Tibial artery (tissue), 4 donors: Measurements from ENCODE around the gene SLC45A1.
A peak's percentile ranks its signal among the peaks of the same experiment; 100 is the strongest.
"Not testable (repeated sequence)": the region's sequence is repeated elsewhere in the genome, so short reads cannot be mapped to it uniquely, and the experiment has no call there.

Experiments used
- DNase-seq, 2 donors: peaks; one replicate each; pipeline ENCODE4 v3.0.0-alpha.2; 2019
- H3K27ac ChIP-seq, 2 donors: fragments of 200-600 bp; sonication (generic) in 1 of 2; 1 replicate in 1 of 2; 2 replicates in 1 of 2; pipeline ENCODE4 v1.5.1; 2018 to 2019; ENCODE audit warnings: mild to moderate bottlenecking in 1 of 2
- H3K27me3 ChIP-seq, 2 donors: fragments of 200-600 bp; sonication (generic) in 1 of 2; one replicate each; pipeline versions ENCODE4 v1.5.1 to v1.6.0; 2016 to 2019
- H3K36me3 ChIP-seq, 3 donors: fragments of 200-600 bp; sonication (generic) in 2 of 3; one replicate each; pipeline ENCODE4 v1.5.1; 2016 to 2019; ENCODE audit warnings: mild to moderate bottlenecking in 2 of 3
- H3K4me1 ChIP-seq, 4 donors: fragments of 200-600 bp; sonication (generic) in 2 of 4; 1 replicate in 3 of 4; 2 replicates in 1 of 4; pipeline ENCODE4 v1.5.1; 2016 to 2019
- H3K4me3 ChIP-seq, 2 donors: fragments of 200-600 bp; sonication (generic) in 1 of 2; 1 replicate in 1 of 2; 2 replicates in 1 of 2; pipeline ENCODE4 v1.5.1; 2018 to 2019; ENCODE audit warnings: mild to moderate bottlenecking in 2 of 2
- H3K9me3 ChIP-seq, 3 donors: fragments of 200-600 bp; sonication (generic) in 1 of 3; one replicate each; pipeline ENCODE4 v1.5.1; 2016 to 2019
- CTCF ChIP-seq, 2 experiments: fragments of 200-600 bp in 1 of 2; fragments of 450-650 bp in 1 of 2; IDR thresholded peaks; one replicate each; pipeline ENCODE4 v1.5.1; 2017 to 2019; ENCODE audit warnings: antibody characterized with exemption in 2 of 2, mild to moderate bottlenecking in 1 of 2, moderate library complexity in 1 of 2
- intact Hi-C: fragments of 100-400 bp; cut with DNase I; formaldehyde crosslinking; loops from one replicate; pipeline ENCODE4 v1.15.0; 2023; ENCODE audit warnings: low total_unique reads

Gene SLC45A1

GRCh38 chr1:8317647-8318381 lies at the start of gene SLC45A1:
Gene SLC45A1 (plus strand): TSS chr1:8318114. CDS start chr1:8324330, 6,216 bp downstream.
- H3K27ac ChIP-seq, result peak within 1 kb of the TSS; percentile 50 to 74
- peak; percentile 69 to 89 for DNase-seq
- intact Hi-C loops, result loop anchor here (2.0 to 10.0 kb wide), 3 partner anchors 73 to 337 kb away; no protein-coding TSS in a partner anchor

GRCh38 chr1:8273036-8273435 lies 44.9 kb upstream of the SLC45A1 start:
- H3K9me3 ChIP-seq, result no peaks in the 10 kb centered on the region
- H3K27ac ChIP-seq, result no peak overlapping the region
- no peak for TF ChIP-seq CTCF (IDR thresholded peaks at IDR 0.05)
- H3K4me1 ChIP-seq, result peaks cover 0 to 11% (median 2%) of the 10 kb centered on the region in 4 donors
- DNase-seq, result no peak
- H3K4me3 ChIP-seq, result no peak overlapping the region
- H3K36me3 ChIP-seq, result no peaks in the 10 kb centered on the region
- intact Hi-C loops, result no loop called here
- no peaks in the 10 kb centered on the region for H3K27me3 ChIP-seq

More at GRCh38 chr1:8317647-8318381, at the start of gene SLC45A1:
- H3K9me3 ChIP-seq, result no peaks in the 10 kb centered on the region
- peak within 1 kb of the TSS; percentile 61 to 72 for H3K4me3 ChIP-seq
- no peaks in the 10 kb centered on the region for H3K27me3 ChIP-seq
- no peaks in the 10 kb centered on the region for H3K36me3 ChIP-seq
- TF ChIP-seq CTCF (IDR thresholded peaks at IDR 0.05), result no peak
- peaks cover 0 to 40% (median 22%) of the 10 kb centered on the region in 4 donors for H3K4me1 ChIP-seq

- intact Hi-C loops, result no loop called here
- no peak for DNase-seq
- no peak overlapping the region for H3K27ac ChIP-seq
- TF ChIP-seq CTCF (IDR thresholded peaks at IDR 0.05), result no peak
- H3K36me3 ChIP-seq, result no peaks in the 10 kb centered on the region
- peaks cover 0 to 5% (median under 1%) of the 10 kb centered on the region in 4 donors for H3K4me1 ChIP-seq
- H3K27me3 ChIP-seq, result no peaks in the 10 kb centered on the region
- H3K4me3 ChIP-seq, result no peak overlapping the region
- no peaks in the 10 kb centered on the region for H3K9me3 ChIP-seq
Observed at GRCh38 chr1:8274352-8274751, 43.6 kb upstream of the SLC45A1 start.

- intact Hi-C loops, result no loop called here
- Histone ChIP-seq H3K36me3 (no peaks in the 10 kb centered on the region), H3K9me3 (no peaks in the 10 kb centered on the region), H3K4me1 (no peaks in the 10 kb centered on the region), H3K27ac (no peak overlapping the region), H3K4me3 (no peak overlapping the region), H3K27me3 (no peaks in the 10 kb centered on the region)
- DNase-seq, result no peak
- TF ChIP-seq CTCF (IDR thresholded peaks at IDR 0.05), result no peak
Observed at GRCh38 chr1:8276173-8276914, 41.6 kb upstream of the SLC45A1 start.

- DNase-seq, result no peak
- Histone ChIP-seq H3K4me3 (no peak overlapping the region), H3K9me3 (no peaks in the 10 kb centered on the region), H3K4me1 (no peaks in the 10 kb centered on the region), H3K27me3 (no peaks in the 10 kb centered on the region), H3K27ac (no peak overlapping the region), H3K36me3 (no peaks in the 10 kb centered on the region)
- intact Hi-C loops, result no loop called here
- no peak for TF ChIP-seq CTCF (IDR thresholded peaks at IDR 0.05)
Observed at GRCh38 chr1:8276932-8277331, 41.0 kb upstream of the SLC45A1 start.

- H3K27me3 ChIP-seq, H3K27ac ChIP-seq, H3K9me3 ChIP-seq, intact Hi-C loops, H3K4me1 ChIP-seq, H3K36me3 ChIP-seq, DNase-seq, H3K4me3 ChIP-seq: not testable (repeated sequence)
Observed at GRCh38 chr1:8278677-8279076, 39.2 kb upstream of the SLC45A1 start.
